Uterus (tissue), 2 donors: ENCODE measurements around the gene USP7.

Experiments
- CTCF ChIP-seq, 4 experiments: fragments of 200-600 bp in 2 of 4; fragments of 450-650 bp in 2 of 4; sonication (generic) in 2 of 4; IDR thresholded peaks; one replicate each; pipeline ENCODE4 v1.5.1; 2016 to 2019; ENCODE audit warnings: antibody characterized with exemption in 4 of 4, mild to moderate bottlenecking in 2 of 4, moderate library complexity in 1 of 4
- POLR2A ChIP-seq, 2 donors: fragments of 450-650 bp; IDR thresholded peaks; one replicate each; pipeline ENCODE4 v1.6.1; 2016; ENCODE audit warnings: antibody characterized with exemption in 2 of 2, mild to moderate bottlenecking in 1 of 2, moderate library complexity in 1 of 2

- TF ChIP-seq CTCF (IDR thresholded peaks at IDR 0.05), result no peak
- no peak for TF ChIP-seq POLR2A (IDR thresholded peaks at IDR 0.05)
Measured at GRCh38 chr16:8849411-8850011, 114.2 kb downstream of the USP7 start.
